ENCODE data around the gene EXOC3L2. TPM values are rescaled to one million over a fixed set of nuclear protein-coding genes. Genes with fewer than 3 reads are reported as not detected.

The EXOC3L2 gene
- total and polyA plus RNA-seq, 10 of the 15 experiments (the other 5 are each of a cell fraction or from before 2014, with no cell fraction given), result not detected

GRCh38 chr19:45178262-45179071 is 66.7 kb downstream of the EXOC3L2 start, which contains the start of gene BLOC1S3:
BLOC1S3 (plus strand) TSS chr19:45178784; CDS start chr19:45179297, 513 bp downstream.
- peaks cover 25% of the 10 kb centered on the region for H3K4me1 ChIP-seq (ENCODE audit: control insufficient read depth, insufficient read depth, low read length)
- H4K20me1 ChIP-seq (ENCODE audit: control insufficient read depth, insufficient read depth), result no peaks in the 10 kb centered on the region
- RAD21 ChIA-PET (ENCODE audit: unreplicated experiment), result interaction anchor here (0.6 to 2.5 kb wide), 23 partner anchors 9 to 704 kb away, joined by 3 to 21 read pairs (median 4); partner anchors contain the start of genes PPP1R37, RELB and TOMM40
- in situ Hi-C loops (cut with MboI), result no loop called here
- SMC1A ChIA-PET (ENCODE audit: uncharacterized antibody, unreplicated experiment), result interaction anchor here (0.7 to 2.9 kb wide), 11 partner anchors 9 to 300 kb away, joined by 3 to 17 read pairs (median 4); partner anchors contain the start of gene PPP1R37
- WGBS (ENCODE audit: insufficient coverage, insufficient replicate concordance, low lambda C conversion rate, missing lambda C conversion rate), result under 1% methylated on average over 51 of the region's 51 CpGs
- H3K4me3 ChIP-seq, result peak within 1 kb of the TSS; percentile 96
- ATAC-seq (peak; percentile 89), DNase-seq (ENCODE audit: low read depth, low spot score) (peak; percentile 100), FAIRE-seq (peak; percentile 100)
- H3K36me3 ChIP-seq (ENCODE audit: control insufficient read depth in 2 of 2, insufficient read depth in 2 of 2, low read length in 1 of 2), result peaks cover 0 to 6% of the 10 kb centered on the region in 2 experiments; a peak in 2 of 4 replicates
- H3K27me3 ChIP-seq (replicated peaks in 1 of 2; ENCODE audit: control insufficient read depth in 2 of 2, insufficient read depth in 2 of 2, low read length in 1 of 2), result no peaks in the 10 kb centered on the region
- peak within 1 kb of the TSS; percentile 79 for H3K27ac ChIP-seq (ENCODE audit: control insufficient read depth, insufficient read depth)
- no peaks in the 10 kb centered on the region for H3K9me3 ChIP-seq (replicated peaks; ENCODE audit: control insufficient read depth, insufficient read depth, low read length)
- H3K4me2 ChIP-seq (ENCODE audit: control insufficient read depth, insufficient read depth), result peak within 1 kb of the TSS; percentile 88
- peaks cover 39% of the 10 kb centered on the region for H3K79me2 ChIP-seq (ENCODE audit: control insufficient read depth, insufficient read depth, low read length)
- H3K9ac ChIP-seq (ENCODE audit: control insufficient read depth, insufficient read depth, low read length), result peak within 1 kb of the TSS; percentile 81
- intact Hi-C loops (cut with micrococcal nuclease; ENCODE audit: unreplicated experiment), result loop anchor here (5.0 kb wide), 2 partner anchors 86 to 101 kb away; partner anchors contain the start of genes GEMIN7, PPP1R37 and ZNF296
- CTCF ChIA-PET, result interaction anchor here (0.5 to 2.9 kb wide), 19 partner anchors 9 to 395 kb away, joined by 3 to 19 read pairs (median 5); partner anchors contain the start of genes CLASRP and PPP1R37
- BruUV-seq (replicated peaks), result no TSS peak
- peak within 1 kb of the TSS; percentile 78 for H2AFZ ChIP-seq (ENCODE audit: control insufficient read depth, low read depth, low read length)
- POLR2A ChIA-PET, result interaction anchor here (0.5 to 3.8 kb wide), 21 partner anchors 9 to 514 kb away, joined by 3 to 33 read pairs (median 5); partner anchors contain the start of genes CLASRP, CLPTM1, PPP1R37 and QPCTL
- TF ChIP-seq BCLAF1 (IDR thresholded peaks at IDR 0.05) (no peak), MEF2A (IDR thresholded peaks at IDR 0.05; ENCODE audit: insufficient read depth, low read depth, low read length) (no peak), PRDM15 (CRISPR knock-in tag; IDR thresholded peaks at IDR 0.05) (no peak), HDGF (IDR thresholded peaks at IDR 0.05) (peak; percentile 98), ZBTB11 (CRISPR knock-in tag; IDR thresholded peaks at IDR 0.05) (no peak), HSF1 (IDR thresholded peaks at IDR 0.05; ENCODE audit: low read depth, low read length) (no peak), KLF5 (IDR thresholded peaks at IDR 0.05; ENCODE audit: partially characterized antibody) (peak; percentile 58), ETV6 (conservative IDR thresholded peaks at IDR 0.05 in 1 of 2, IDR thresholded peaks at IDR 0.05 in 1 of 2; ENCODE audit: borderline replicate concordance in 1 of 2, low read depth in 1 of 2) (no peak)

Data from GM12878 (cell line).